ENCODE results near the gene DNAH3.

DNAH3 gene

DNA sequence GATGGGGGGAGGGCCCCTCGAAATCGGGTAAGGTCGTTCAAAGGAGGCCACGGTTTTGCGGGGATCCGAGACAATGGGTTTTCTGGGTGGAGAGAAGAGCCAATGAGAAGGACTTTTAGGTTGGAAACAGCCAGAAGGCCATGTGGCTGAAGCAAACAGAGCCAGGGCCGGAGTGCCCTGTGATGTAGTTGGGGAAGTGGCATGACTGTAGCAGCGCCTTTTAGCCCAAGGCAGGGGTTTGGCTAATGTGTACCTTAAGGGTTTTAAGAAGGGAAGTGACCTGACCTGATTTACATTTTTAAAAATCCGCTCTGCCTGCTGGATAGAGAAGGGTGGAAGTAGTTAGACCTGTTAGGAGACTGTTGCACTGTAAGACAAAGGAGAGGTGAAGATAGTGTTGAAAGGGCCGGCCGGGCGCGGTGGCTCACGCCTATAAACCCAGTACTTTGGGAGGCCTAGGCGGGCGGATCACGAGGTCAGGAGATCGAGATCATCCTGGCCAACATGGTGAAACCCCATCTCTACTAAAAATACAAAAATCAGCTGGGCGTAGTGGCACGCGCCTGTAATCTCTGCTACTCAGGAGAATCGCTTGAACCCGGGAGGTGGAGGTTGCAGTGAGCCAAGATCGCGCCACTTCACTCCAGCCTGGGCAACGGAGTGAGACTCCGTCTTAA, 249.1 kb downstream of the DNAH3 start:
- in situ Hi-C loops (cut with MboI; ENCODE audit: low pct_unique_long_range_greater_than_20kb, low sequenced_read_pairs): no loop called here
- peak; percentile 71 for DNase-seq

DNA sequence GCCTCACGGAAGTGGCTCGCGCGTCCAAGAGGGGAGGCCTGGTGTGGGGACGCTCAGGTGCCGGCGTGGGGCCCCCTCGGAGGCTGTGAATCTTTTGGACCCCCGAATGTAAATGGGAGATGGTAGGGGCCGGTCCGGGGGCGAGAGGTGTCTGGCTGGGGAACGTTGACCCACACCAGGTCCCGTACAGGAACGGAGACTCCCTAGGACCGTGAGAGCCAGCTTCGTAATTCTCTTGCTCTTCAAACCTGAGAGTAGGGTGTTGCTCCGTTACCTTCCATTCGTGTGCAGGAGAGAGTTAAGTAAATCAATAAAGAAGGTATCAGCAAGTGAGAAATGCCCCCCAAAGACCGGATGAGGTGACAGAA, 249.6 kb downstream of the DNAH3 start:
- no peak for DNase-seq
- in situ Hi-C loops (cut with MboI; ENCODE audit: low pct_unique_long_range_greater_than_20kb, low sequenced_read_pairs): no loop called here

DNA sequence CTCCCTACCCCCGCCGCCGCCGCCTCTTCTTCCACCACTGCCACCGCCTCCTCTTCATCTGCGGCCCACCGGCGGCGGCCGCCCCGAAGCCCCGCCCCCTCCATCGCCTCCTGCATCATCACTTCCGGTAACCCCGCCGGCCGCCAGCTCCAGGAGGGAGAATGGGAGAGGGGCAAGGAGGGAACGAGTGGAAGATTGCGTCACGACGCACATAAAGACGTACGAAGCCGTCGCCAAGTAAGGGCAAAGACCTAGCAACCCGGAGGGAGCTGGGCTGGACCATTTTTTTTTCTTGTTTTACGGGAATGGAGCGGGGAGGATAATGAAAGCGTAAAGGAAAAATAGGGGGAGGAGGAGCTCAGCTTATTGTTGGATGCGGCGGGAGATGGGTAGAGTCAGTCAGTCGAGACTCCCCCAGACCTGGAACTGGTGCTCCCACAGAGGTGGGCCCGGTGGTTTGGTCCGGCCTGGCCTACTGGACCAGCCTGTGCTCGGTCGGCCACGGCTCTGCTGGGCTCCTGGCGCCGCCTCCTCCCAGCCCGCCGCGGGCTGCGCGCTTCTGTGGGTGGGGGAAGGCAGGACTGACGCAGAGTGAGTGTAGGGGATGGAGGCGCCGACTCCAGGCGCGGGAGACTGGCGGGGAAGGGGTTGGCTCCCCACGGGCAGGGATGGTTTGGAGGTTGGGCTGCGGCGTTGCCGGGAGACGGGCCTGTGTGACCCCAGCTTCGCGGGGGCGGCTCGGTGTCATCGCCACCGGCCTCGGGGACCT, 250.2 kb downstream of the DNAH3 start, which contains the start of the genes DCUN1D3 and LYRM1:
Gene DCUN1D3 (minus strand): TSS at position 60 of the 769 bp plus-strand sequence. CDS start 37,820 bp downstream, outside the sequence.
Gene LYRM1 (plus strand): TSS at position 473 of the 769 bp plus-strand sequence. CDS start 14,785 bp downstream, outside the sequence.
- in situ Hi-C loops (cut with MboI; ENCODE audit: low pct_unique_long_range_greater_than_20kb, low sequenced_read_pairs): no loop called here
- peak; percentile 98 for DNase-seq

DNA sequence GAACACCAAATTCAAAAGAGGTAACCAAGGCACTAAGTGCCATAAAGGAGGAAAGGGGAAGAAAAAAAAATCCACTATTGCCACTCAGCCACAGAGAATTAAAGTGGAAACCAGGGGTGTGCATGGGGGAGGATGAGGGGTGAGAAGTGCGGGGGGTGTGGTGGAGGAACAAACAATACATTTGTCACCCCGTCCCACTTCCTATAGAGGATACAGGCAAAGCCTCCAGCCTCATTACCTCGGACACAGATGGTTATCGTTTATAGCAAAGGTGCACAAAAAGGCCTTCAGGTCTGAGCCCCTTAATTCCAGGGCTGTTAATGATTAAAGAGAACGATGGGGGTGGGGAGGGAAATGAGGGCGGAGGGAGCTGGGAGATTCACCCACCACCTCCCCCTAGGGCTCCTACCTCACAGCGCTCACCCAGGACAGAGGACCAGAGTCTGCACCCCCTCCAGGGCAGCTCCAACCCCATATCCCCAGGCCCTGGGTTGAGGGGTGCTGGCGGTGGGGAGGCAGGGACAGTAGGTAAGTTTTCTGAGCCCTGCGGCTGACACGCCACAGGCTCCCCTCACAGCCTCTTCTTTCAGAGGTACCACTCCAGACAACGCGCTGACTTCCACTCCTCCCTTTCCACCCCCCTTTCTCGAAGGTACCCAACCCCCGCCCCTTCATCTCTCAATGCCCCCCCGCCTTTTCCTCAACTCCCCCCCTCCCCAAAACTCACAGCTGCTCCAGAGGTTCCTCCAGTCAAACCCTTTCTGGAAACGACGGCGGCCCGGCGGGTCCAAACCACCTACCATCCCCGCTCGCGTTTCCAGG, 251.0 kb downstream of the DNAH3 start:
- peak; percentile 58 for DNase-seq
- in situ Hi-C loops (cut with MboI; ENCODE audit: low pct_unique_long_range_greater_than_20kb, low sequenced_read_pairs): no loop called here

DNA sequence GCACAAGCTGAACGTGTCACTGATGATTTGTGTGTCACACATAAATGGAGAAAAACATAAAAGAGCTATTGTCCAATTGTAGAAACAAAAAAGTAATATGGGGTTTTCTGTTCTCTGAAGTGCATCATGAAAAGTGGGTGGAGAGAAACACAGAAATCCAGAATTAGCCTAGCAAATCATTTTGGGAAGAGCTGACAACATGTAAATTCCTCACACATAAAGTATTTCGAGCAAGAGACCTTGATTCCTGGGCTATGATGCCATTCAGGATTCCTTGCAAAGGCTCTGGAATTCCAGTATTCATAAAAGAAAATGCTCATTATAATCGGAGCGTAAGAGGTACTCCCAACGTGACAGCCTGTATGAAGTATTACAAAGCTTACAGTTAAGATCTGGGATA, 251.6 kb downstream of the DNAH3 start:
- in situ Hi-C loops (cut with MboI; ENCODE audit: low pct_unique_long_range_greater_than_20kb, low sequenced_read_pairs): no loop called here
- no peak for DNase-seq

DNA sequence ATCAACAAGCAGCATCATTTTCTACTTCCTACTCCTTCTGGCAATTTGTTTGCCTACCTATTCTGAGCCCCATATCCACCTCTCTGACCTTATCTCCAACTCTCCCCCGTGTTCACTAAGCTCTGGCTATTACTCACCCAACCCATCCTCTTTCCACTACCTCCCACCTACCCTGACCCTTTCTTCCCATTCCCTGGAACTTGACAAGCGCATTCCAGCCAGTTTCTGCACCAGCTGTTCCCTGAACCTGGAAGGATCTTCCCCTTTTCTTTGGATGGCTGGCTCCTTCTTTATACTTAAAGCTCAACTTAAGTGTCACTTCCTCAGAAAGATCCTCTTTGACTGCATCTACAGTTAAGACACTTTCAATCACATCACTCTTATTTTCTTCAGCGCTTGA, 252.7 kb downstream of the DNAH3 start:
- DNase-seq: no peak
- in situ Hi-C loops (cut with MboI; ENCODE audit: low pct_unique_long_range_greater_than_20kb, low sequenced_read_pairs): no loop called here

DNA sequence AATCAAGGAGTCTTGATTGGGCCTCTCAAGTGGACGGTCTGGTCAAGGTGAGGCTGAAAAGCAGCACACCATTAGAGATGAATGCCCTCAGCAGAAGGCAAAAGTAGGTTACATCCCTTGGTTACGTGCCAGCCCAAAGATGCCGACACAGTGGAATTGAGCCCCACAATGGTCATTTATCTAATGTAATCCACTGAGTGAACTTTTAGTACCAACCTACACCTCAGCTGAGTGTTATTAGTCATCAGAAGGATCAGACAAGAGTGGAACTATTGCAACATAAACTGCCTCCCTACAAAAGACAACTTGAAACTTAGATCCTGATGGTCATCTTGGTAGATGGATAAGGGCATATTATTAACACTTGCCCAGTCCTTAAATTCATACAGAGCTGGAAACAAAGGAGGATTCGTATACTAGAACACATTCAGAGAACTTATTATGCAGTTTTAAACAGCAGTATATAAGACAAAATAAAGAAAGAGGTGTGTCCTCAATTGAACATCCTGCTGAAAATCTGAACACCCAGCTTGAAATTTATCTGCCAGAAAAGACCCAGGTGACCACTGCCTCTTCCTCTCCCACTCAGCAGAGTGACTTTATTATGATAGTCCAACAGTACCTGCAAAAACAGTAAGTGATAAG, 253.3 kb downstream of the DNAH3 start:
- in situ Hi-C loops (cut with MboI; ENCODE audit: low pct_unique_long_range_greater_than_20kb, low sequenced_read_pairs): no loop called here

DNA sequence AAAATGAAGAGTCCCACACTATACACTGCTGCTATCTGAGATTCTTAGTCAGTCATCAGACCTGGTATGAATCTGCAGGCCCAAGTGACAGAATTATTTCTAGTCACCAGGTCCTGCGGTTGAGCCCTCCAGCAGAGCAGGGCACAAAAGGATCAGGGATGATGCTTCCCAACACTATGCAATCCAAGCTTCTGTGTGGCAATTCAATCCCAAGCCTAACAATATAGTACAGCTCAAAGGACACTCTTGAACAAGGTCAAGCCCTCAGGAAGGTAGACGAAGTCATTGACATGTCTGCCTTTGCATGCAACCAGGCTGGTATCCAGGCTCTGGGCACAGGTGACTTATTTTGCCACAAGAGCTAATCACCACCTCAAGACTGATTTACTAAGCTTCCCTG, 256.3 kb downstream of the DNAH3 start:
- DNase-seq: no peak
- in situ Hi-C loops (cut with MboI; ENCODE audit: low pct_unique_long_range_greater_than_20kb, low sequenced_read_pairs): no loop called here

More for the DNA sequence above, 253.3 kb downstream of the DNAH3 start:
- DNase-seq: no peak

DNA sequence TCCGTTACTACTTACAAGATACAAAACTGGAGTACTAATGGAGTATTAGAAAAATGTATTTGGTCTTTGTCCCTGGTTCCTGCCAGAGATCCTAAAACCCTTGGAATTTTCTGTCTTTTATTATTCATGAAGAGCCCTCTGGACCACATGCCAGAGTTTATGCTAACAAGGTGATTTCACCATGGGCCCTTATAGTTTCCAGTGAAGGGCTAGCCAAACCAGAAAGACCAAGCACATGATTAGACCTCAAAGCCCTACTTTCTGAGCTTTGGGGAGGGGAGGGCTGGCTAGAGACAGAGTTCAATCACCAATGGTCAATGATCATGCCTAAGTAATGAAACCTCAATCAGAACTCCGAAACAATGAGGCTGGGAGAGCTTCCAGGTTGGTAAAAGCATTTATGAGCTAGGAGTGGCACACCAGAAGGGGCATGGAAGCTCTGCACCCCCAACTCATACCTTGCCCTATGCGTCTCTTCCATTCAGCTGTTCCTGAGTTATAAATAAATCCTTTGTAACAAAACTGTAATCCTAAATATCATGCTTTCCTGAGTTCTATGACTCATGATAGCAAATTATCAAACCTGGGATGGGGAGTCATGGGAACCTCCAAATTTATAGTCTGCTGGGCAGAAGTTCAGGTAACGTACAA, 260.9 kb downstream of the DNAH3 start:
- DNase-seq: no peak
- in situ Hi-C loops (cut with MboI; ENCODE audit: low pct_unique_long_range_greater_than_20kb, low sequenced_read_pairs): no loop called here

DNA sequence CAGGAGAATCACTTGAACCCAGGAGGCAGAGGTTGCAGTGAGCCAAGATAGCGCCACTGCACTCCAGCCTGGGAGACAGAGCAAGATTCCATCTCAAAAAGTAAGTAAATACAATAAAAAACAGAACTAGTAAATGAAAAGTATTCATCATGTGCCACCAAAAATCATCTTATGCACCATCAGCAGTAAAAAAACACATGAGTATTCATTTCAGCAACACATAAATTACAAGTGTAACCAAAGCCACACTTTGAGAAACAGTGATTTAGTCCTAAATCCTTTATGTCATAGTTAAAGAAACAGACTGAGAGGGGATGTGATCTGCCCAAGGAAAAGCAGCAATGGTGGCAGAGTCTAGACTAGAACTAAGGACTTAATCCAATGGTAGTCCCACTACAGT, 263.4 kb downstream of the DNAH3 start:
- no peak for DNase-seq
- in situ Hi-C loops (cut with MboI; ENCODE audit: low pct_unique_long_range_greater_than_20kb, low sequenced_read_pairs): no loop called here

DNA sequence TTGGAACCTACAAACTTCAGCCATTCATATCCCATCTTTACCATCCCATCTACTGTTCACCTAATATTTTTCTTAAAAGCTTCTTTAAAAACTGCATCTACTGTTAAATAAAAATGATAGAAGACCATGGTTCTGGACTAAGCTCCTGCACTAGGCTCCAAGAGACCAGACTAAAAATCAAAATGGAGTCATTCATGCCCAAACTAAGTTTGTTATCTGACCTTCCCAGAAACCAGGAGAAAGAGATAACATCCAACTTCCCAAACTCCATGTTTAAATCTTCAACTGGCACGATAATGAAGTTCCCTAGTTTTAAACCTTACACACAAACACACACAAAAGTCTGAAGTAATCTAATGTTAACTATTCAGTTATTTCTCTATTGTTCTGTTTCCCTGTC, 264.3 kb downstream of the DNAH3 start:
- in situ Hi-C loops (cut with MboI; ENCODE audit: low pct_unique_long_range_greater_than_20kb, low sequenced_read_pairs): no loop called here
- DNase-seq: no peak

DNA sequence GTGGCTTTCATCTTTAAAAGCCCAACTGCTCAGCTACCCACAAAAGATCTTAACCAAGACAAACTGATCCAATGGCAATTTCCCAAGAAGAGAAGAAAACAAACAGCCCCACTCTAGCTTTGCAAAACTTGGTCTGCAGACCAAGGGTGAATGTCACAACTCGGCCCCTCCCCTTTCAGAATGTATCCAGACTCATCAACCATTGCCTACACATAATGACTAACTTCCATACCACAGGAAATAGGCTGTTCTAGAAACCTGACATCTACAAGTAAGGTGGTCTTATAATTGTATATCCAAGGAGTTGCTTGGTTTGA, 266.4 kb downstream of the DNAH3 start:
- in situ Hi-C loops (cut with MboI; ENCODE audit: low pct_unique_long_range_greater_than_20kb, low sequenced_read_pairs): no loop called here
- no peak for DNase-seq

DNA sequence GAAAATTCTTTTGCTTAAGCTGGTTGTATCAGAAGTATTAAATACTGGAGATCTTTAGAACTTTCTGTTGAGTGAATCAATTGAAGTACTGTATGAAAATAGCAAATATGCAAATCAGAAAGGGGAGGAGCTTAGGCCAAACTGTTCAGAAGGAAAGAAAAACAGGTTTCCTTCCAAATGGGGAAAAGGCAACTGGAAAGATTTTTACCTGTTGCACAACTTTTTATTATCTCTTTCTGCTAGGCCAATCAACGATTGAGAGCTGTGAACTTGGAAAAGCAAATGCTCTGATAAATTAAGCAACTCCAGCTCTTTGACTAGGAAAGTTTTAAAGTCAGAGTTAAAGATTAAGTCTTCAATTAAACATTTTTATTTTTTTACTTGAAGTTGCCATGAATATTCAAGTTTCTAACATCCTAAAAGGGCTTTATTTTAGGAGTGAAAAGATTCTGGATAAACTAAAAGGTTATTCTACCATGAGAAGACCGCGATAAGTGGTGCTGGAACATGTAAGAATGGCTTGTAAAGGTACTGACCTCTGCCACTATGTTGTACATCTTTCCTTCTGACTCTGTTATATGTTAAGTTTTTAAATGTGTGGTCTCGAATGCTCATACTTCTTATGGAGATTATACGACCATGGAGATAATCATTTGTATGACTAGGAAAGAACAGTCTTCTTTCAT, 266.9 kb downstream of the DNAH3 start:
- in situ Hi-C loops (cut with MboI; ENCODE audit: low pct_unique_long_range_greater_than_20kb, low sequenced_read_pairs): no loop called here
- DNase-seq: no peak
